A549 (cell line): ENCODE data around the gene PCDHA2.

Experiments
- MYC ChIP-seq: IDR thresholded peaks from 2 replicates; pipeline ENCODE4 v1.6.1; 2012; ENCODE audit warnings: mild to moderate bottlenecking, inconsistent platforms, low read length, improper control_type of control experiment, borderline replicate concordance
- RCOR1 ChIP-seq: fragments of 150-350 bp; IDR thresholded peaks from 2 replicates; pipeline ENCODE4 v1.6.1; 2014; ENCODE audit warnings: antibody characterized with exemption, low read length, low read depth
- TF ChIP-seq, protein P1 (sequence below): fragments of >200 bp; sonication (Bioruptor Twin); formaldehyde crosslinking; IDR thresholded peaks from 3 replicates; pipeline ENCODE4 v1.5.1; 2016

DNA sequence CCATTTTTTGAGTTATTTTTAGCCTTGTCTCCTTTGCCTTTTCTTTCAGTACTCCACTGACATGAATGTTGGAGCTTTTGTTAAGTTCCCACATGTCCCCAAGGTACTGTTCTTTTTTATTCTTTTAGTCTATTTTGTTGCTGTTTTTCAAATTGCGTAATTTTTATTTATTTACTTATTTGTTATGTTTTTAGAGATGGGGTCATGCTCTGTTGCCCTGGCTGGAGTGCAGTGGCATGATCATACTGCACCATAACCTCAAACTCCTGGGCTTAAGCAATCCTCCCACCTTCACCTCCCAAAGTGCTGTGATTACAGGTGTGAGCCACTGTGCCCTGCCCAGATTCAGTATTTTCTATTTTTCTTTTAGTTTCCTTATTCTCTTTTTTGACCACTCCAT is 14.1 kb upstream of the PCDHA2 start:
- TF ChIP-seq MYC (no peak), RCOR1 (no peak)
- TF ChIP-seq, protein P1, sequence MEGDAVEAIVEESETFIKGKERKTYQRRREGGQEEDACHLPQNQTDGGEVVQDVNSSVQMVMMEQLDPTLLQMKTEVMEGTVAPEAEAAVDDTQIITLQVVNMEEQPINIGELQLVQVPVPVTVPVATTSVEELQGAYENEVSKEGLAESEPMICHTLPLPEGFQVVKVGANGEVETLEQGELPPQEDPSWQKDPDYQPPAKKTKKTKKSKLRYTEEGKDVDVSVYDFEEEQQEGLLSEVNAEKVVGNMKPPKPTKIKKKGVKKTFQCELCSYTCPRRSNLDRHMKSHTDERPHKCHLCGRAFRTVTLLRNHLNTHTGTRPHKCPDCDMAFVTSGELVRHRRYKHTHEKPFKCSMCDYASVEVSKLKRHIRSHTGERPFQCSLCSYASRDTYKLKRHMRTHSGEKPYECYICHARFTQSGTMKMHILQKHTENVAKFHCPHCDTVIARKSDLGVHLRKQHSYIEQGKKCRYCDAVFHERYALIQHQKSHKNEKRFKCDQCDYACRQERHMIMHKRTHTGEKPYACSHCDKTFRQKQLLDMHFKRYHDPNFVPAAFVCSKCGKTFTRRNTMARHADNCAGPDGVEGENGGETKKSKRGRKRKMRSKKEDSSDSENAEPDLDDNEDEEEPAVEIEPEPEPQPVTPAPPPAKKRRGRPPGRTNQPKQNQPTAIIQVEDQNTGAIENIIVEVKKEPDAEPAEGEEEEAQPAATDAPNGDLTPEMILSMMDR = no peak
